Adrenal gland (tissue), 12 donors: ENCODE data around the gene MYCBP2. TPM values are rescaled to one million over a fixed set of nuclear protein-coding genes. Genes with fewer than 3 reads are reported as not detected.

Experiments
- DNase-seq, 7 donors: peaks; one replicate each; pipeline ENCODE4 v3.0.0-alpha.2; 2019 to 2020
- H3K27ac ChIP-seq, 5 donors: fragments of 200-600 bp; sonication (generic) in 4 of 5; 1 replicate in 3 of 5; 2 replicates in 2 of 5; pipeline versions ENCODE4 v1.5.1 to v1.8.0; 2016 to 2020; ENCODE audit warnings: mild to moderate bottlenecking in 1 of 5
- H3K27me3 ChIP-seq: fragments of 200-600 bp; 2 replicates; pipeline ENCODE4 v1.8.0; 2021
- H3K36me3 ChIP-seq, 2 donors: fragments of 200-600 bp; replicated peaks in 1 of 2; 1 replicate in 1 of 2; 2 replicates in 1 of 2; pipeline versions ENCODE4 v1.5.1 to v1.8.0; 2018 to 2022
- H3K4me1 ChIP-seq, 2 donors: fragments of 200-600 bp; replicated peaks in 1 of 2; 1 replicate in 1 of 2; 2 replicates in 1 of 2; pipeline versions ENCODE4 v1.5.1 to v1.8.0; 2018 to 2021
- H3K4me3 ChIP-seq, 4 donors: fragments of 200-600 bp; sonication (generic) in 3 of 4; one replicate each; pipeline ENCODE4 v1.5.1; 2016 to 2018
- H3K9me3 ChIP-seq, 3 donors: fragments of 200-600 bp; sonication (generic) in 1 of 3; replicated peaks in 1 of 3; 1 replicate in 2 of 3; 2 replicates in 1 of 3; pipeline versions ENCODE4 v1.5.1 to v1.8.0; 2016 to 2021
- POLR2A ChIP-seq, 2 donors: fragments of 450-650 bp; IDR thresholded peaks; one replicate each; pipeline ENCODE4 v1.6.1; 2017; ENCODE audit warnings: antibody characterized with exemption in 2 of 2, mild to moderate bottlenecking in 2 of 2, moderate library complexity in 1 of 2
- WGBS, 4 donors: extraction: QIAGEN DNeasy Blood & Tissue Kit in 2 of 4; methylation state at CpG; one replicate each; pipeline versions ENCODE4 v1.1.5 to v1.1.7; 2013 to 2017; 5-methylcytosine and 5-hydroxymethylcytosine counted together
- intact Hi-C, 2 donors: fragments of 100-400 bp; cut with DNase I; formaldehyde crosslinking; loops; one replicate each; pipeline versions ENCODE4 v1.14.1 to v1.15.0; 2022 to 2023
- polyA plus RNA-seq, 3 donors: library from polyadenylated mRNA; stranded (reverse); fragments of 200-250 nt in 2 of 3; fragments of 350-450 nt in 1 of 3; fragmentation: Illumina TruSeq in 1 of 3; extraction: RNeasy Lipid Tissue Mini Kit (QIAGEN cat#74804) in 1 of 3; gene quantifications; one replicate each; pipeline ENCODE4 v1.2.3, GENCODE V29; 2013 to 2014
- total RNA-seq, 9 donors: library from RNA; depleted of rRNA in 4 of 9; stranded (reverse); fragments of >200 nt in 4 of 9; fragments of 120-200 nt in 1 of 9; fragmentation: NEBNext Ultra II Directional in 1 of 9; extraction: Animal tissue kit (Norgen Biotek cat#: 25700) in 1 of 9; gene quantifications; one replicate each; pipeline versions ENCODE4 v1.1.0 to v1.2.4, GENCODE V29; 2013 to 2023
- TF ChIP-seq, protein P1 (sequence below), 6 experiments: fragments of 450-650 bp in 4 of 6; fragments of 200-600 bp in 2 of 6; sonication (generic) in 1 of 6; IDR thresholded peaks; 1 replicate in 5 of 6; 2 replicates in 1 of 6; pipeline versions ENCODE4 v1.5.1 to v1.8.0; 2016 to 2021; ENCODE audit warnings: antibody characterized with exemption in 6 of 6, mild to moderate bottlenecking in 2 of 6, moderate library complexity in 1 of 6
- donor health status: healthy with polysubstance abuse.
- donor health status: Bipolar disorder and iron deficiency.
- donor health status: DM: yes; HTN: yes; CAD: no.
- donor health status: DM: no; HTN: no; CAD: no.
- donor health status: DM: no; HTN: no; CAD: no.
- donor health status: DM: yes; HTN: yes; CAD: no.

MYCBP2 gene
- total and polyA plus RNA-seq, 12 donors: 28.7 to 126 (median 68.8) TPM

DNA sequence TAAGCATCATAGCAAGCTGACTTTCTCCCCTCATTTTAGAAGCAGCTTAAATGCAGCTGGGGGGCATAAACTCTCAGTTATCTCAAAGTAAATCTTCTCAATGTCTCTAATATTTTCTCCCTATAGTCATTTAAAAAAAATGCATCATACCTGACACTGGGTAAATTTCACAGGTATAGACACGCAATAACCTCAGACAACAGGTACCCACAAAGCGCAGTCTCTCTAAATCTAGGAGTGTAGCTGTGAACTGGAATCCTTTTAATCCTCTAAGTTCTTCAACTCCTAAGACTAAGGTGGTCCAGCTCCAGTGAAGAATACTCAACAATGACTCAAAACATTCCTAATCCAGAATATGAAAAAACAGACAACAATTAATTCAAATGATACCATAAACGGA is 141.2 kb downstream of the MYCBP2 start:
- peaks cover 0 to 22% of the 10 kb centered on the region in 2 donors for H3K36me3 ChIP-seq
- 97 to 98% (median 98%) methylated on average over 3 of the region's 3 CpGs for WGBS, 4 donors
- intact Hi-C loops: no loop called here

GRCh38 chr13:77184455-77184854 is 142.4 kb downstream of the MYCBP2 start:
- intact Hi-C loops: no loop called here
- no peaks in the 10 kb centered on the region for H3K9me3 ChIP-seq
- no peaks in the 10 kb centered on the region for H3K27me3 ChIP-seq
- no peak overlapping the region for H3K27ac ChIP-seq
- no peaks in the 10 kb centered on the region for H3K4me1 ChIP-seq
- TF ChIP-seq POLR2A (IDR thresholded peaks at IDR 0.05): no peak
- TF ChIP-seq, protein P1, sequence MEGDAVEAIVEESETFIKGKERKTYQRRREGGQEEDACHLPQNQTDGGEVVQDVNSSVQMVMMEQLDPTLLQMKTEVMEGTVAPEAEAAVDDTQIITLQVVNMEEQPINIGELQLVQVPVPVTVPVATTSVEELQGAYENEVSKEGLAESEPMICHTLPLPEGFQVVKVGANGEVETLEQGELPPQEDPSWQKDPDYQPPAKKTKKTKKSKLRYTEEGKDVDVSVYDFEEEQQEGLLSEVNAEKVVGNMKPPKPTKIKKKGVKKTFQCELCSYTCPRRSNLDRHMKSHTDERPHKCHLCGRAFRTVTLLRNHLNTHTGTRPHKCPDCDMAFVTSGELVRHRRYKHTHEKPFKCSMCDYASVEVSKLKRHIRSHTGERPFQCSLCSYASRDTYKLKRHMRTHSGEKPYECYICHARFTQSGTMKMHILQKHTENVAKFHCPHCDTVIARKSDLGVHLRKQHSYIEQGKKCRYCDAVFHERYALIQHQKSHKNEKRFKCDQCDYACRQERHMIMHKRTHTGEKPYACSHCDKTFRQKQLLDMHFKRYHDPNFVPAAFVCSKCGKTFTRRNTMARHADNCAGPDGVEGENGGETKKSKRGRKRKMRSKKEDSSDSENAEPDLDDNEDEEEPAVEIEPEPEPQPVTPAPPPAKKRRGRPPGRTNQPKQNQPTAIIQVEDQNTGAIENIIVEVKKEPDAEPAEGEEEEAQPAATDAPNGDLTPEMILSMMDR (IDR thresholded peaks at IDR 0.05): no peak
- 76 to 86% (median 82%) methylated on average over 2 of the region's 2 CpGs for WGBS, 4 donors
- peaks cover 0 to 34% of the 10 kb centered on the region in 2 donors for H3K36me3 ChIP-seq
- no peak for DNase-seq
- H3K4me3 ChIP-seq: no peak overlapping the region

More for the DNA sequence above, 141.2 kb downstream of the MYCBP2 start:
- no peak for DNase-seq
- Histone ChIP-seq H3K4me1 (no peaks in the 10 kb centered on the region), H3K9me3 (no peaks in the 10 kb centered on the region), H3K27me3 (no peaks in the 10 kb centered on the region), H3K4me3 (no peak overlapping the region), H3K27ac (no peak overlapping the region)
- TF ChIP-seq POLR2A (IDR thresholded peaks at IDR 0.05): no peak
- TF ChIP-seq, protein P1 (IDR thresholded peaks at IDR 0.05): no peak

- no peaks in the 10 kb centered on the region for H3K4me1 ChIP-seq
- WGBS, 4 donors: 93 to 99% (median 97%) methylated on average over 4 of the region's 4 CpGs
- H3K36me3 ChIP-seq: peaks cover 0 to 36% of the 10 kb centered on the region in 2 donors
- H3K27ac ChIP-seq: no peak overlapping the region
- intact Hi-C loops: no loop called here
- no peaks in the 10 kb centered on the region for H3K27me3 ChIP-seq
- no peak overlapping the region for H3K4me3 ChIP-seq
- DNase-seq: no peak
- H3K9me3 ChIP-seq: no peaks in the 10 kb centered on the region
- TF ChIP-seq, protein P1 (IDR thresholded peaks at IDR 0.05): no peak
- TF ChIP-seq POLR2A (IDR thresholded peaks at IDR 0.05): no peak
Observed at GRCh38 chr13:77180011-77180410, 146.9 kb downstream of the MYCBP2 start.

GRCh38 chr13:77177646-77178045 is 149.2 kb downstream of the MYCBP2 start:
- no peak for TF ChIP-seq POLR2A (IDR thresholded peaks at IDR 0.05)
- TF ChIP-seq, protein P1 (IDR thresholded peaks at IDR 0.05): no peak
- DNase-seq: no peak
- H3K27me3 ChIP-seq: no peaks in the 10 kb centered on the region
- H3K36me3 ChIP-seq: peaks cover 0 to 47% of the 10 kb centered on the region in 2 donors
- H3K9me3 ChIP-seq: no peaks in the 10 kb centered on the region
- no peak overlapping the region for H3K27ac ChIP-seq
- no peak overlapping the region for H3K4me3 ChIP-seq
- 90 to 100% (median 98%) methylated on average over 2 of the region's 2 CpGs for WGBS, 4 donors
- no peaks in the 10 kb centered on the region for H3K4me1 ChIP-seq
- intact Hi-C loops: no loop called here
